Measurements from ENCODE around the gene PTF1A. TPM values are rescaled to one million over a fixed set of nuclear protein-coding genes. Genes with fewer than 3 reads are reported as not detected.

Gene PTF1A
- total and polyA plus RNA-seq, 8 donors: 0.35 to 3.4 (median 0.93) TPM; not detected in 4

DNA sequence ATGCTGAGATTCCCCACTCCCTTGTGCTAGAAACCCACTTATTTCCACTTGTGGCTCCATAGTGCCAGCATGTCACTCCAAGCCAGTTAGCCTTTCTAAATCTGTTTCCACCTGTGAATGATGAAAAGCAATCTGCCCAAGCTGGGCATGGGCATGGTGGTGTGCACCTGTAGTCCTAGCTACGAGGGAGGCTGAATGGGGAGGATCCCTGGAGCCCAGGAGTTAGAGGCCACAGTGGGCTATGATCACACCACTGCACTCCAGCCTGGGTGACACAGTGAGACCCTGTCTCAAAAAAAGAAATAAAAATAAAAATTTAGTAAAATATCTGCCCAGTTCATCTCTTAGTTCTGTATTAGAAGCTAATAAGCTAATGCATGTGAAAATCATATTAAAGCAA is 5.0 kb upstream of the PTF1A start:
- H3K9me3 ChIP-seq: no peaks in the 10 kb centered on the region
- H3K4me3 ChIP-seq: no peak overlapping the region
- no peak for TF ChIP-seq EP300 (IDR thresholded peaks at IDR 0.05)
- no peak for TF ChIP-seq POLR2AphosphoS5 (IDR thresholded peaks at IDR 0.05)
- no peak for TF ChIP-seq CTCF (IDR thresholded peaks at IDR 0.05)
- TF ChIP-seq POLR2A (IDR thresholded peaks at IDR 0.05): no peak
- H3K36me3 ChIP-seq: no peaks in the 10 kb centered on the region
- intact Hi-C loops (cut with DNase I; ENCODE audit: low total_unique reads): no loop called here
- peaks cover 2 to 23% (median 8%) of the 10 kb centered on the region in 4 donors for H3K4me1 ChIP-seq
- no peak overlapping the region for H3K27ac ChIP-seq
- 79 to 100% (median 81%) methylated on average over 1 of the region's 1 CpG for WGBS, 5 donors
- DNase-seq: no peak
- H3K27me3 ChIP-seq: peaks cover 6 to 66% (median 26%) of the 10 kb centered on the region in 3 donors

- Histone ChIP-seq H3K9me3 (no peaks in the 10 kb centered on the region), H3K27ac (no peak overlapping the region), H3K4me3 (no peak overlapping the region), H3K36me3 (no peaks in the 10 kb centered on the region), H3K27me3 (peaks cover 17 to 77% (median 42%) of the 10 kb centered on the region in 3 donors), H3K4me1 (peaks cover 11 to 31% (median 17%) of the 10 kb centered on the region in 4 donors)
- TF ChIP-seq POLR2AphosphoS5 (IDR thresholded peaks at IDR 0.05): no peak
- no peak for TF ChIP-seq CTCF (IDR thresholded peaks at IDR 0.05)
- no peak for TF ChIP-seq POLR2A (IDR thresholded peaks at IDR 0.05)
- intact Hi-C loops (cut with DNase I; ENCODE audit: low total_unique reads): no loop called here
- DNase-seq: no peak
- WGBS, 5 donors: 28 to 46% (median 36%) methylated on average over 5 of the region's 5 CpGs
Measured at GRCh38 chr10:23189024-23189423, 3.1 kb upstream of the PTF1A start.

DNA sequence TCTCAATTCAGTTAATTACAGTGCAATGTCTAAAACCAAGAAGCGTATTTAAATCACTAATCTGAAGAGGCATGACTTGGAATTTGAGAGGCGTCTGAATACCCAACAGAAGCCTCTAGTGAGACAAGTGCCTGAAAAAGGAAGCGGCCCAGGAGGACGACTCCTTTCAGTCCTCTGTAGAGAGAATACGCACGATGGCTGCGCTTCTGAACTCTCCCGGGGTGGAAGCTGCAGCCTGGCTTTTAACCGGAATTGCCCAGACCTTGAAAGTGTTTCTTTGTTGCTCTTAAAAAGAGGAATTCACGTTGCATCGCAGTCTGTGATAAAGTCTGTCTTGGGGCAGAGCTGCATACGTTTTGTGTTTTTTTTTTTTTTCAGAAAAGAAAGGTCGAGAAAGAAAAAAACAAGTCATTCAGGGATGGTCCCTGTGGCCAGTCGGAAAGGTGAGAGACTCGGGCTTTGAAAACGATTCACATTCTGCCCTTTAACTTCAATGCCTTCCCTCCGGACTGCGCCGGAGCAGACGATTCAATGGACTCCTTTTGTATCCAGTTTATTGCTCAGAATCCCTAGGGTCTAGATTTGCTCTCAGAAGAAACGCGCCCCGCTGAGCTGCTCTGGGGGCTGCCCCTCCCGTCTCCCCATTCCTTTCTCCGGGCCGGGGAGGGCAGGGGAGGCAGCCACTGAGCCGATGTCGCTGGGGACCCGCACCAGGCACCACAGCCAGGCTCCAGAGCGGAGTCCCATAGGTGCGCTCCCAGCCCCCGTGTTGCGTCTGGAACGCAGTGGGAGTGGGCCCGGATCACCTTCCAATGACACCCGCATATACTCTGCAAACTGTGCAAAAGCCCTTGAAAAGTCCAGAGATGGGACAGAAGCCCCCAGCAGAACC is 994 bp upstream of the PTF1A start:
- no peak for DNase-seq
- Histone ChIP-seq H3K36me3 (no peaks in the 10 kb centered on the region), H3K9me3 (peaks cover 0 to 8% (median 0%) of the 10 kb centered on the region in 4 donors), H3K4me1 (peaks cover 11 to 38% (median 20%) of the 10 kb centered on the region in 4 donors), H3K27me3 (peaks cover 24 to 98% (median 63%) of the 10 kb centered on the region in 3 donors), H3K4me3 (peak overlapping the region in 3 of 4 donors; percentile 3 to 23 (median 23)), H3K27ac (no peak overlapping the region)
- intact Hi-C loops (cut with DNase I; ENCODE audit: low total_unique reads): no loop called here
- TF ChIP-seq CTCF (IDR thresholded peaks at IDR 0.05) (no peak), POLR2AphosphoS5 (IDR thresholded peaks at IDR 0.05) (no peak), EP300 (IDR thresholded peaks at IDR 0.05) (no peak), POLR2A (IDR thresholded peaks at IDR 0.05) (no peak)
- WGBS, 5 donors: 3 to 4% (median 4%) methylated on average over 27 to 36 of the region's 36 CpGs

DNA sequence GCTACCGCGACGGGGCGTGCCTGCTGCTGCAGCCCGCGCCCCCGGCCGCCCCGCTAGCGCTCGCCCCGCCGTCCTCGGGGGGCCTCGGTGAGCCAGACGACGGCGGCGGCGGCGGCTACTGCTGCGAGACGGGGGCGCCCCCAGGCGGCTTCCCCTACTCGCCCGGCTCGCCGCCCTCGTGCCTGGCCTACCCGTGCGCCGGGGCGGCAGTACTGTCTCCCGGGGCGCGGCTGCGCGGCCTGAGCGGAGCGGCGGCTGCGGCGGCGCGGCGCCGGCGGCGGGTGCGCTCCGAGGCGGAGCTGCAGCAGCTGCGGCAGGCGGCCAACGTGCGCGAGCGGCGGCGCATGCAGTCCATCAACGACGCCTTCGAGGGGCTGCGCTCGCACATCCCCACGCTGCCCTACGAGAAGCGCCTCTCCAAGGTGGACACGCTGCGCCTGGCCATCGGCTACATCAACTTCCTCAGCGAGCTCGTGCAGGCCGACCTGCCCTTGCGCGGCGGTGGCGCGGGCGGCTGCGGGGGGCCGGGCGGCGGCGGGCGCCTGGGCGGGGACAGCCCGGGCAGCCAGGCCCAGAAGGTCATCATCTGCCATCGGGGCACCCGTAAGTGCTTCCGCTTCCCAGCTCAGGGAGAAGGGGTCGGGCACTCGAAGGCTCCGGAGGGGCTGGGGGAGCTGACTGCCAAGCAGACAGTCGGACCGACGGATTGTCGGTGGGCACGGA is 761 bp downstream of the PTF1A start:
- peaks cover 29 to 100% (median 79%) of the 10 kb centered on the region in 3 donors for H3K27me3 ChIP-seq
- H3K27ac ChIP-seq: no peak overlapping the region
- peak overlapping the region; percentile 3 to 23 (median 18) for H3K4me3 ChIP-seq
- peaks cover 11 to 32% (median 20%) of the 10 kb centered on the region in 4 donors for H3K4me1 ChIP-seq
- intact Hi-C loops (cut with DNase I; ENCODE audit: low total_unique reads): no loop called here
- 1 to 6% (median 4%) methylated on average over 23 to 100 of the region's 100 CpGs for WGBS, 5 donors
- peak in 1 of 2 donors; percentile 48 for DNase-seq
- no peak for TF ChIP-seq EP300 (IDR thresholded peaks at IDR 0.05)
- no peaks in the 10 kb centered on the region for H3K36me3 ChIP-seq
- peaks cover 0 to 8% (median 0%) of the 10 kb centered on the region in 4 donors for H3K9me3 ChIP-seq
